ENCODE results near the gene RNF222. TPM values are rescaled to one million over a fixed set of nuclear protein-coding genes. Genes with fewer than 3 reads are reported as not detected.
"Not testable (repeated sequence)": the region's sequence is repeated elsewhere in the genome, so short reads cannot be mapped to it uniquely, and the experiment has no call there.

The RNF222 gene
- total RNA-seq, 3 donors from 2014 or later = not detected

GRCh38 chr17:8360260-8360659 lies 37.4 kb downstream of the RNF222 start:
- Histone ChIP-seq H3K36me3 (ENCODE audit: low read depth) (no peaks in the 10 kb centered on the region), H3K9me3 (no peaks in the 10 kb centered on the region), H3K4me3 (no peak overlapping the region), H3K4me1 (ENCODE audit: low read depth) (no peaks in the 10 kb centered on the region)
- intact Hi-C loops (cut with DNase I, micrococcal nuclease) = no loop called here
- DNase-seq (no peak), ATAC-seq (no peak)
- TF ChIP-seq CTCF (IDR thresholded peaks at IDR 0.05) = no peak

DNA sequence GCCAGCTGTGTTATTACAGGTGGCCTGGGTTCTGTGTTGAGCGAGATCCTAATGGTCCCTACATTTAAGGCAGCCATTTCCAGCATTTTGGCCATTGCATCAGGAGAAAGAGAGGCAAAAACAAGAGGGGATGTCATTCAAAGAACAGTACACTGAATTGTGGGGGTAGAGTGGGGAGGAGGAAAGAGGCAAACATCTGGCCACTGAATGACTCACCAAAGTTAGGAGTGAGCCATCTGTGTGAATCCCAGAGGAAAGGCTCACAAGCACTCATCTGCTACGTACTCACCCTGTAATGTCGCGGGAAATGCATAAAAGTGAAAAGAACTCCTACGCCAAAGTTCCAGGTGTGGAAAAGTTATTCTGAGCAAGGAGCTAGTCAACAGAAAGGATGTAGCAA lies 37.9 kb downstream of the RNF222 start:
- DNase-seq (no peak), ATAC-seq (peak; percentile 61)
- no peaks in the 10 kb centered on the region for H3K4me1 ChIP-seq (ENCODE audit: low read depth)
- intact Hi-C loops (cut with DNase I, micrococcal nuclease) = no loop called here
- H3K9me3 ChIP-seq = no peaks in the 10 kb centered on the region
- TF ChIP-seq CTCF (IDR thresholded peaks at IDR 0.05) = no peak
- H3K4me3 ChIP-seq = no peak overlapping the region
- H3K36me3 ChIP-seq (ENCODE audit: low read depth) = no peaks in the 10 kb centered on the region

DNA sequence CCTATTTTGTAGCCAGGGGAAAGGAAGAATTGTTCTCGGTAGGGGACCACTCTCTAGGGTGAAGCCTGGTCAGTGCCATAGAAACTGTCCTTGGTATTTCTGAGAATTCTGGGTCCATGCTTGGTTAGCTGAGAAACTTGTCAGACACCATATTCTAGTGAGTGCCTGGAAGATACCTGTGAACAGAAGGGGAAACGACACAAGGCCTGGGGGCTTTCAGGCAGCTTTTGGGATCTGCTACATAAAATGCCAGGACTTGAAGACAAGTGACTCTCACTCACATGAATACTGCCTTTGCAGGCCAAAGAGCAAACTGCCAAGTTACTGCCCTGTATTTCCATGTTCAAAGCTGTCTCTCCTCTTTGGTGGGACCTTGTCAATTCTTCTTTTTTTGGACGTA lies 39.7 kb downstream of the RNF222 start:
- intact Hi-C loops (cut with DNase I, micrococcal nuclease) = no loop called here
- Histone ChIP-seq H3K36me3 (ENCODE audit: low read depth) (no peaks in the 10 kb centered on the region), H3K9me3 (no peaks in the 10 kb centered on the region), H3K4me1 (ENCODE audit: low read depth) (no peaks in the 10 kb centered on the region), H3K4me3 (no peak overlapping the region)
- DNase-seq (no peak), ATAC-seq (no peak)
- no peak for TF ChIP-seq CTCF (IDR thresholded peaks at IDR 0.05)

- intact Hi-C loops (cut with DNase I, micrococcal nuclease) = no loop called here
- Histone ChIP-seq H3K4me1 (ENCODE audit: low read depth) (no peaks in the 10 kb centered on the region), H3K9me3 (no peaks in the 10 kb centered on the region), H3K4me3 (no peak overlapping the region), H3K36me3 (ENCODE audit: low read depth) (no peaks in the 10 kb centered on the region)
- DNase-seq = no peak
- ATAC-seq = no peak
- TF ChIP-seq CTCF (IDR thresholded peaks at IDR 0.05) = no peak
Observed at GRCh38 chr17:8354236-8354635, 43.4 kb downstream of the RNF222 start.

- TF ChIP-seq CTCF (IDR thresholded peaks at IDR 0.05) = no peak
- DNase-seq (no peak), ATAC-seq (no peak)
- Histone ChIP-seq H3K9me3 (no peaks in the 10 kb centered on the region), H3K36me3 (ENCODE audit: low read depth) (no peaks in the 10 kb centered on the region), H3K4me3 (no peak overlapping the region), H3K4me1 (ENCODE audit: low read depth) (no peaks in the 10 kb centered on the region)
- intact Hi-C loops (cut with DNase I, micrococcal nuclease) = no loop called here
Observed at GRCh38 chr17:8353736-8354135, 43.9 kb downstream of the RNF222 start.

GRCh38 chr17:8350339-8350738 lies 47.3 kb downstream of the RNF222 start:
- intact Hi-C loops (cut with DNase I, micrococcal nuclease) = no loop called here
- Histone ChIP-seq H3K4me3 (no peak overlapping the region), H3K4me1 (ENCODE audit: low read depth) (no peaks in the 10 kb centered on the region), H3K9me3 (no peaks in the 10 kb centered on the region), H3K36me3 (ENCODE audit: low read depth) (no peaks in the 10 kb centered on the region)
- TF ChIP-seq CTCF (IDR thresholded peaks at IDR 0.05) = no peak
- ATAC-seq (no peak), DNase-seq (no peak)

DNA sequence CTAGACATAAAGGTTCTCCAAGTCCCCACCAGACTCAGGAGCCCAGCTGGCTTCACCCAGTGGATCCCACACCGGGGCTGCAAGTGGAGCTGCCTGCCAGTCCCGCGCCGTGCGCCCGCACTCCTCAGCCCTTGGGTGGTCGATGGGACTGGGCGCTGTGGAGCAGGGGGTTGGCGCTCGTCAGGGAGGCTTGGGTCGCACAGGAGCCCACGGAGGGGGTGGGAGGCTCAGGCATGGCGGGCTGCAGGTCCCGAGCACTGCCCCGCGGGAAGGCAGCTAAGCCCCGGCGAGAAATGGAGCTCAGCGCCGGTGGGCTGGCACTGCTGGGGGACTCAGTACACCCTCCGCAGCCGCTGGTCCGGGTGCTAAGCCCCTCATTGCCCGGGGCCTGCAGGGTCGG lies 50.6 kb downstream of the RNF222 start:
- H3K4me3 ChIP-seq; H3K9me3 ChIP-seq; H3K4me1 ChIP-seq (ENCODE audit: low read depth); intact Hi-C loops (cut with DNase I, micrococcal nuclease); ATAC-seq; DNase-seq; H3K36me3 ChIP-seq (ENCODE audit: low read depth): not testable (repeated sequence)

All from mucosa of descending colon (tissue), 3 donors.